ENCODE data around the gene ANTXR1. TPM values are rescaled to one million over a fixed set of nuclear protein-coding genes. Genes with fewer than 3 reads are reported as not detected.

The ANTXR1 gene
- polyA plus RNA-seq, 1 of the 3 experiments (the other 2 are of a cell fraction): 114 TPM

- H3K9ac ChIP-seq: peak overlapping the region; percentile 75; the same call in 1 of the 2 replicates
- peaks cover 39% of the 10 kb centered on the region for H3F3A ChIP-seq (replicated peaks; ENCODE audit: insufficient read depth)
- POLR2A ChIA-PET: no interaction called here
- 81% methylated on average over 2 of the region's 2 CpGs for WGBS (ENCODE audit: low lambda C conversion rate)
- no peak for DNase-seq
- no peaks in the 10 kb centered on the region for H4K20me1 ChIP-seq (ENCODE audit: insufficient read depth)
- no peaks in the 10 kb centered on the region for H3K79me2 ChIP-seq (ENCODE audit: insufficient read depth)
- peak overlapping the region; percentile 12; the same call in 1 of the 2 replicates for H2AFZ ChIP-seq (ENCODE audit: low read depth)
- TF ChIP-seq USF1 (IDR thresholded peaks at IDR 0.05; ENCODE audit: borderline replicate concordance, low read depth) (no peak), FOXM1 (IDR thresholded peaks at IDR 0.05; ENCODE audit: low read depth) (no peak), RXRA (IDR thresholded peaks at IDR 0.05; ENCODE audit: borderline replicate concordance, low read depth) (no peak)
- H3K4me2 ChIP-seq: peak overlapping the region; percentile 53; the same call in 1 of the 2 replicates
- H3K9me3 ChIP-seq: no peaks in the 10 kb centered on the region
- CTCF ChIA-PET: no interaction called here
- peaks cover 2 to 27% of the 10 kb centered on the region in 2 experiments for H3K4me1 ChIP-seq (ENCODE audit: control insufficient read depth in 1 of 2, insufficient read depth in 2 of 2, low read depth in 1 of 2, low read length in 1 of 2)
- no peaks in the 10 kb centered on the region for H3K27me3 ChIP-seq (ENCODE audit: insufficient read depth)
- H3K27ac ChIP-seq (ENCODE audit: low read depth in 2 of 2, low read length in 1 of 2): peak overlapping the region; percentile 92 to 99; a peak in 3 of 4 replicates
- no peaks in the 10 kb centered on the region for H3K9me2 ChIP-seq
- peaks cover 10 to 12% of the 10 kb centered on the region in 2 experiments for H3K36me3 ChIP-seq (replicated peaks in 1 of 2; ENCODE audit: control insufficient read depth in 1 of 2, insufficient read depth in 2 of 2, low read length in 1 of 2)
- H3K4me3 ChIP-seq (ENCODE audit: low read depth in 2 of 2, low read length in 1 of 2): no peak overlapping the region
Observed at GRCh38 chr2:69251943-69252342, 239.0 kb downstream of the ANTXR1 start.

GRCh38 chr2:69253112-69253511 is 240.1 kb downstream of the ANTXR1 start:
- Histone ChIP-seq H3K4me1 (ENCODE audit: control insufficient read depth in 1 of 2, insufficient read depth in 2 of 2, low read depth in 1 of 2, low read length in 1 of 2) (peaks cover 2 to 27% of the 10 kb centered on the region in 2 experiments), H3K36me3 (replicated peaks in 1 of 2; ENCODE audit: control insufficient read depth in 1 of 2, insufficient read depth in 2 of 2, low read length in 1 of 2) (peaks cover under 1 to 9% of the 10 kb centered on the region in 2 experiments), H3K9me2 (no peaks in the 10 kb centered on the region), H3F3A (replicated peaks; ENCODE audit: insufficient read depth) (peaks cover 43% of the 10 kb centered on the region), H3K4me2 (peak overlapping the region; percentile 53; the same call in 1 of the 2 replicates), H4K20me1 (ENCODE audit: insufficient read depth) (no peaks in the 10 kb centered on the region), H2AFZ (ENCODE audit: low read depth) (peak overlapping the region; percentile 35; the same call in 1 of the 2 replicates), H3K27me3 (ENCODE audit: insufficient read depth) (no peaks in the 10 kb centered on the region), H3K9ac (peak overlapping the region; percentile 75), H3K79me2 (ENCODE audit: insufficient read depth) (no peaks in the 10 kb centered on the region), H3K27ac (ENCODE audit: low read depth in 2 of 2, low read length in 1 of 2) (peak overlapping the region; percentile 92 to 99; a peak in 3 of 4 replicates), H3K4me3 (ENCODE audit: low read depth in 2 of 2, low read length in 1 of 2) (no peak overlapping the region), H3K9me3 (no peaks in the 10 kb centered on the region)
- DNase-seq: no peak
- ChIA-PET CTCF (no interaction called here), POLR2A (no interaction called here)
- TF ChIP-seq RAD21 (IDR thresholded peaks at IDR 0.05; ENCODE audit: low read length) (no peak), USF1 (IDR thresholded peaks at IDR 0.05; ENCODE audit: borderline replicate concordance, low read depth) (no peak), MXI1 (IDR thresholded peaks at IDR 0.05; ENCODE audit: low read depth, low read length) (no peak), CHD2 (IDR thresholded peaks at IDR 0.05; ENCODE audit: low read length, partially characterized antibody) (no peak), JUND (IDR thresholded peaks at IDR 0.05) (peak; percentile 92), RXRA (IDR thresholded peaks at IDR 0.05; ENCODE audit: borderline replicate concordance, low read depth) (peak; percentile 44; the same call in 1 of the 2 replicates), TCF12 (IDR thresholded peaks at IDR 0.05) (peak; percentile 91), FOSL2 (IDR thresholded peaks at IDR 0.05; ENCODE audit: borderline replicate concordance, low read depth) (peak; percentile 34), GABPA (IDR thresholded peaks at IDR 0.05; ENCODE audit: low read depth) (no peak), POLR2AphosphoS5 (IDR thresholded peaks at IDR 0.05; ENCODE audit: low read depth, low read length) (peak; percentile 71; the same call in 1 of the 2 replicates), MEF2A (IDR thresholded peaks at IDR 0.05; ENCODE audit: borderline replicate concordance, low read depth) (peak; percentile 70; the same call in 1 of the 2 replicates), MAX (IDR thresholded peaks at IDR 0.05; ENCODE audit: low read depth) (0 out of 2 replicates have a peak, but pooled peaks have one; percentile 14), GATA2 (CRISPR knock-in tag; IDR thresholded peaks at IDR 0.05) (no peak), PBX3 (IDR thresholded peaks at IDR 0.05) (peak; percentile 97), RCOR1 (IDR thresholded peaks at IDR 0.05; ENCODE audit: low read length) (no peak), REST (IDR thresholded peaks at IDR 0.05; ENCODE audit: low read depth, low read length) (no peak), YY1 (IDR thresholded peaks at IDR 0.05; ENCODE audit: low read depth) (no peak), NFIC (IDR thresholded peaks at IDR 0.05; ENCODE audit: borderline replicate concordance) (peak; percentile 98), EP300 (IDR thresholded peaks at IDR 0.05; ENCODE audit: borderline replicate concordance in 1 of 2, low read depth in 1 of 2, low read length in 1 of 2) (peak; percentile 17 to 95; a peak in 3 of 4 replicates), EZH2phosphoT487 (IDR thresholded peaks at IDR 0.05; ENCODE audit: borderline replicate concordance, low read depth) (no peak), TEAD4 (IDR thresholded peaks at IDR 0.05; ENCODE audit: borderline replicate concordance, insufficient read depth) (peak; percentile 93), FOXJ3 (CRISPR knock-in tag; IDR thresholded peaks at IDR 0.05) (no peak)
- WGBS (ENCODE audit: low lambda C conversion rate): 14% methylated on average over 2 of the region's 2 CpGs

Measured in SK-N-SH (cell line).